GM23248 (cell line): ENCODE data around the gene PPP6R3.

Source experiments
- EZH2 ChIP-seq: fragments of 200-600 bp; sonication (generic); IDR thresholded peaks from 2 replicates; pipeline ENCODE4 v1.6.1; 2018; ENCODE audit warnings: antibody characterized with exemption, mild to moderate bottlenecking; ENCODE audit not compliant: insufficient read depth, poor library complexity, severe bottlenecking
- EZH2phosphoT487 ChIP-seq: fragments of 200-600 bp; sonication (generic); IDR thresholded peaks from 2 replicates; pipeline ENCODE4 v1.6.1; 2018; ENCODE audit warnings: antibody characterized with exemption, moderate library complexity, mild to moderate bottlenecking, low read depth; ENCODE audit not compliant: insufficient read depth

DNA sequence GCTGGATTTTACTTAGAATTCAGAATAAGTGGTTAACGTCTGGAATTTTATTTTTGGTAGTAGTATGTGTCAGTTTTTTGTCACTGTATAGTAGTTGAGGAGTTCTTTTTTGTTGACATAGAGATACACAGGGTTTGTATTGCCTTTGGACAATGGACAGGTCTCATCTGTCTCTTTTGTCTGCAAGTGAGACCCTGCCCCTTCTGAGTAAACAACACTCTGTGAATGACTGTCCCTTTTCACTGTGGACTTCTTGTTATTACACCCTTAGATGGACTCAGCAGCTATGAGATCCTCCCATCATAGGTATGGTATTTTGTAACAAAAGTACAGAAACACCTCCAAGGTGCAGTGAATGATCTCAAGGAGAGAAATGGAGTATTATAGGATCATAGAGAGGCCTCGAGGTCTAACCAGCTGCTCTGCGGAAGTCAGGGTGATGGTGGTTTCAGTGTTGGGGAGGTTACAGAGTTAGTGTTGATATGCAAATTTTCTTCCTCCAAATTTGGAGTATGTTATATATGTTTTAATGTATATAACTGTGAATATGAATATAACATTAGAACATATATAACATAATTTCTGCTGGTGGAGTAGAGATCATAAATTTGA lies 7.8 kb downstream of the PPP6R3 start:
- TF ChIP-seq EZH2 (no peak), EZH2phosphoT487 (no peak)
